HepG2 (cell line): ENCODE data around the gene SNN. TPM values are rescaled to one million over a fixed set of nuclear protein-coding genes. Genes with fewer than 3 reads are reported as not detected.

Experiments
- ATAC-seq: fragments of 200-7000 bp; cut with Tn5 transposase; 3 replicates; pipeline ENCODE4 v1.9.1; 2020; ENCODE audit warnings: mild to moderate bottlenecking, moderate library complexity
- BruUV-seq: library from RNA; stranded (reverse); fragments of 400-500 nt; replicated peaks from 2 replicates; lab custom pipeline; 2021; lab: Mats Ljungman, UMichigan
- CTCF ChIA-PET: fragments of 300-600 bp; formaldehyde crosslinking; extraction: SDS; loops from one replicate; lab custom pipeline; 2021; ENCODE audit warnings: low total read pairs, inconsistent platforms, low intra/inter-chr PET ratio; lab: Yijun Ruan, JAX
- POLR2A ChIA-PET: fragments of 350-600 bp; sonication (Branson Sonifier 250); formaldehyde crosslinking; loops from one replicate; lab custom pipeline; 2020; ENCODE audit warnings: antibody characterized with exemption, inconsistent platforms; lab: Yijun Ruan, JAX
- DNase-seq: peaks from one replicate; pipeline ENCODE4 v3.0.0-alpha.2; 2015; ENCODE audit warnings: low spot score
- FAIRE-seq: peaks from 3 replicates; lab custom pipeline; 2011; peaks lifted over from hg19 to GRCh38; lab: Jason Lieb, UNC
- H2AFZ ChIP-seq: one replicate; pipeline ENCODE4 v1.6.1; 2011; ENCODE audit warnings: low read length, inconsistent platforms
- H3K27ac ChIP-seq: fragments of 300-600 bp; 3 replicates; pipeline ENCODE4 v1.8.0; 2011; ENCODE audit warnings: mixed run types, mild to moderate bottlenecking, mixed read lengths, low read length, inconsistent platforms; ENCODE audit not compliant: insufficient read depth; ENCODE audit errors: extremely low read length
- H3K27me3 ChIP-seq, 2 experiments: fragments of 200-600 bp in 1 of 2; 2 replicates in 1 of 2; 3 replicates in 1 of 2; pipeline versions ENCODE4 v1.6.0 to v1.8.0; 2011; ENCODE audit warnings: low read length in 2 of 2, mild to moderate bottlenecking in 2 of 2, moderate library complexity in 2 of 2, inconsistent platforms in 1 of 2; ENCODE audit not compliant: insufficient read depth in 2 of 2, control insufficient read depth in 1 of 2
- H3K36me3 ChIP-seq, 2 experiments: fragments of 200-600 bp in 1 of 2; replicated peaks in 1 of 2; 2 replicates in 1 of 2; 3 replicates in 1 of 2; pipeline versions ENCODE4 v1.5.1 to v1.8.0; 2011; ENCODE audit warnings: low read length in 2 of 2, inconsistent platforms in 1 of 2; ENCODE audit not compliant: insufficient read depth in 2 of 2, control insufficient read depth in 1 of 2
- H3K4me1 ChIP-seq: 2 replicates; pipeline ENCODE4 v1.5.1; 2012; ENCODE audit warnings: low read length, inconsistent platforms; ENCODE audit not compliant: insufficient read depth
- H3K4me2 ChIP-seq: 2 replicates; pipeline ENCODE4 v1.6.0; 2011; ENCODE audit warnings: low read depth, low read length, inconsistent platforms
- H3K4me3 ChIP-seq, 3 experiments: fragments of 200-600 bp in 1 of 3; sonication (generic), shearing (Covaris generic) in 1 of 3; replicated peaks in 1 of 3; 2 replicates each; pipeline ENCODE4 v1.5.1; 2011 to 2016; ENCODE audit warnings: low read length in 3 of 3, inconsistent platforms in 2 of 3, low read depth in 2 of 3, mild to moderate bottlenecking in 2 of 3, control low read depth in 1 of 3, mixed read lengths in 1 of 3; ENCODE audit not compliant: insufficient read depth in 1 of 3
- H3K79me2 ChIP-seq: one replicate; pipeline ENCODE4 v1.6.1; 2011; ENCODE audit warnings: low read length, inconsistent platforms; ENCODE audit not compliant: insufficient read depth
- H3K9ac ChIP-seq: 2 replicates; pipeline ENCODE4 v1.6.0; 2011; ENCODE audit warnings: mild to moderate bottlenecking, low read depth, low read length, inconsistent platforms; ENCODE audit not compliant: insufficient read depth
- H3K9me3 ChIP-seq: 2 replicates; pipeline ENCODE4 v1.5.1; 2012; ENCODE audit warnings: mild to moderate bottlenecking, low read length
- H4K20me1 ChIP-seq: 2 replicates; pipeline ENCODE4 v1.6.0; 2011; ENCODE audit warnings: inconsistent platforms, mild to moderate bottlenecking, low read length, moderate library complexity; ENCODE audit not compliant: insufficient read depth
- ADNP ChIP-seq: sonication (generic); formaldehyde crosslinking; IDR thresholded peaks from 2 replicates; pipeline ENCODE4 v1.4.0; 2020; ENCODE audit warnings: missing genetic modification reagents
- EED ChIP-seq: sonication (generic); formaldehyde crosslinking; IDR thresholded peaks from 2 replicates; pipeline ENCODE4 v1.5.0; 2020; ENCODE audit warnings: mild to moderate bottlenecking, missing genetic modification reagents
- JDP2 ChIP-seq: sonication (generic); formaldehyde crosslinking; IDR thresholded peaks from 2 replicates; pipeline ENCODE4 v1.8.1; 2022; ENCODE audit warnings: missing genetic modification reagents, borderline replicate concordance
- MAZ ChIP-seq, 2 experiments: sonication (generic) in 1 of 2; formaldehyde crosslinking in 1 of 2; IDR thresholded peaks; 2 replicates each; pipeline versions ENCODE4 v1.5.0 to v1.6.1; 2012 to 2020; ENCODE audit warnings: low read depth in 2 of 2, mild to moderate bottlenecking in 2 of 2, borderline replicate concordance in 1 of 2, improper control_type of control experiment in 1 of 2, low read length in 1 of 2, missing genetic modification reagents in 1 of 2, moderate library complexity in 1 of 2
- MED8 ChIP-seq: sonication (generic); formaldehyde crosslinking; IDR thresholded peaks from 2 replicates; pipeline ENCODE4 v1.8.1; 2023; ENCODE audit warnings: mild to moderate bottlenecking, missing genetic modification reagents; ENCODE audit not compliant: insufficient replicate concordance
- MEIS1 ChIP-seq: sonication (generic); formaldehyde crosslinking; IDR thresholded peaks from 2 replicates; pipeline ENCODE4 v1.9.0; 2021; ENCODE audit warnings: mild to moderate bottlenecking, missing genetic modification reagents, moderate library complexity, borderline replicate concordance
- SAFB2 ChIP-seq: sonication (generic); formaldehyde crosslinking; IDR thresholded peaks from 2 replicates; pipeline ENCODE4 v1.5.1; 2020; ENCODE audit warnings: missing genetic modification reagents, low read depth, mild to moderate bottlenecking, borderline replicate concordance
- SMAD1 ChIP-seq: sonication (generic); formaldehyde crosslinking; IDR thresholded peaks from 2 replicates; pipeline ENCODE4 v1.4.0; 2020; ENCODE audit warnings: missing genetic modification reagents, low read depth, mild to moderate bottlenecking, borderline replicate concordance
- ZNF234 ChIP-seq: sonication (generic); formaldehyde crosslinking; conservative IDR thresholded peaks from 2 replicates; pipeline ENCODE4 v1.5.1; 2020; ENCODE audit warnings: mild to moderate bottlenecking, missing genetic modification reagents
- ZNF256 ChIP-seq: sonication (generic); formaldehyde crosslinking; conservative IDR thresholded peaks from 2 replicates; pipeline ENCODE4 v1.4.0; 2020; ENCODE audit warnings: missing genetic modification reagents
- ZNF503 ChIP-seq: sonication (generic); formaldehyde crosslinking; IDR thresholded peaks from 2 replicates; pipeline ENCODE4 v1.4.0; 2020; ENCODE audit warnings: missing genetic modification reagents
- ZNF761 ChIP-seq: sonication (generic); formaldehyde crosslinking; conservative IDR thresholded peaks from 2 replicates; pipeline ENCODE4 v1.4.0; 2020; ENCODE audit warnings: mild to moderate bottlenecking, missing genetic modification reagents
- ZSCAN20 ChIP-seq: sonication (generic); formaldehyde crosslinking; IDR thresholded peaks from 2 replicates; pipeline ENCODE4 v1.4.0; 2020; ENCODE audit warnings: missing genetic modification reagents, mild to moderate bottlenecking, borderline replicate concordance
- WGBS: methylation state at CpG from one replicate; pipeline ENCODE4 v1.1.6; 2017; ENCODE audit warnings: low lambda C conversion rate; 5-methylcytosine and 5-hydroxymethylcytosine counted together
- in situ Hi-C: cut with HindIII; loops from 2 replicates; pipeline ENCODE4 v1.10.0; 2017; ENCODE audit warnings: low pct_unique_long_range_greater_than_20kb; ENCODE audit not compliant: extremely low pct_ligation_motif_present
- intact Hi-C: fragments of 100-400 bp; cut with micrococcal nuclease; formaldehyde crosslinking; loops from one replicate; pipeline ENCODE4 v1.10.0; 2022; ENCODE audit not compliant: unreplicated experiment
- polyA plus RNA-seq, 8 experiments: library from polyadenylated mRNA; depleted of rRNA in 3 of 8; stranded (reverse) in 7 of 8; unstranded in 1 of 8; fragments of >200 nt; fragmentation: Illumina TruSeq in 4 of 8; extraction: Trizol in 4 of 8; gene quantifications; 2 replicates each; pipeline versions ENCODE4 v1.2.1 to v1.2.3, GENCODE V29; 2011 to 2016; ENCODE audit warnings: low read depth in 4 of 8, missing spikeins in 1 of 8, mixed read lengths in 1 of 8; ENCODE audit not compliant: insufficient read depth in 1 of 8
- total RNA-seq, 5 experiments: library from RNA; depleted of rRNA; stranded (reverse); fragments of >200 nt; fragmentation: Illumina TruSeq; extraction: Trizol; gene quantifications; 2 replicates each; pipeline ENCODE4 v1.2.3, GENCODE V29; 2016; ENCODE audit warnings: low read depth in 1 of 5
- TF ChIP-seq, protein P1 (sequence below): sonication (generic); formaldehyde crosslinking; IDR thresholded peaks from 2 replicates; pipeline ENCODE4 v1.5.0; 2020; ENCODE audit warnings: mild to moderate bottlenecking, missing genetic modification reagents
- TF ChIP-seq, protein P2 (sequence below): sonication (generic); formaldehyde crosslinking; IDR thresholded peaks from 2 replicates; pipeline ENCODE4 v1.5.1; 2020; ENCODE audit warnings: mild to moderate bottlenecking, moderate library complexity, missing genetic modification reagents

Gene SNN
- total and polyA plus RNA-seq, 2 of the 13 experiments (the other 11 are each of a cell fraction or from before 2014, with no cell fraction given) = 5.2 to 8.4 TPM

DNA sequence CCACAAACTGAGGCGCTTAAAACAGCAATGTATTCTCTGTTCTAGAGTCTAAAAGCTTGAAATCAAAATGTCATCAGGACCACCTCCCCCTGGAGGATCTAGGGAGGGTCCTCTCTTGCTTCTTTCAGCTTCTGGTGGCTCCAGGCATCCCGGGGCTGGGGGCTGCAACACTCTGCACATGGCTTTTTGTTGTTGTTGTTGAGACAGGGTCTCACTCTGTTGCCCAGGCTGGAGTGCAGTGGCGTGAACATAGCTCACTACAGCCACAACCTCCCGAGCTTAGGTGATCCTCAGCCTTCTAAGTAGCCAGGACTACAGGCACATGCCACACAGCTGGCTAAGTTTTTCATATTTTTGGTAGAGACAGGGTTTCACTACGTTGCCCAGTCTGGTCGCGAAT is 37.0 kb upstream of the SNN start:
- POLR2A ChIA-PET = interaction anchor here (0.9 to 2.5 kb wide), 6 partner anchors 9 to 112 kb away, joined by 3 to 10 read pairs (median 6); partner anchors contain the start of genes LITAF and TXNDC11
- no peaks in the 10 kb centered on the region for H3K36me3 ChIP-seq
- ATAC-seq = no peak
- no peaks in the 10 kb centered on the region for H4K20me1 ChIP-seq
- H3K27me3 ChIP-seq = peaks cover 0 to 12% of the 10 kb centered on the region in 2 experiments; a peak in 2 of 5 replicates
- peaks cover 67% of the 10 kb centered on the region for H3K4me1 ChIP-seq
- no peak overlapping the region for H3K27ac ChIP-seq
- intact Hi-C loops = loop anchor here (2.0 kb wide), 1 partner anchor 36 kb away; no protein-coding TSS in a partner anchor
- WGBS = 67% methylated on average over 7 of the region's 7 CpGs
- H3K9me3 ChIP-seq = no peaks in the 10 kb centered on the region
- H2AFZ ChIP-seq = no peak overlapping the region
- no peak for DNase-seq
- no peak overlapping the region for H3K4me3 ChIP-seq
- in situ Hi-C loops = no loop called here
- BruUV-seq = no TSS peak
- no peak for FAIRE-seq
- CTCF ChIA-PET = no interaction called here
- no peak overlapping the region for H3K9ac ChIP-seq
- peak overlapping the region; percentile 67 for H3K4me2 ChIP-seq
- no peaks in the 10 kb centered on the region for H3K79me2 ChIP-seq
- TF ChIP-seq JDP2 (CRISPR knock-in tag) (no peak), EED (CRISPR knock-in tag) (no peak), MAZ (IDR thresholded peaks at IDR 0.05; ENCODE audit: borderline replicate concordance, low read depth, low read length) (no peak), MAZ (CRISPR knock-in tag; IDR thresholded peaks at IDR 0.05; ENCODE audit: low read depth) (0 out of 2 replicates have a peak, but pooled peaks have one; percentile 14), SMAD1 (CRISPR knock-in tag) (no peak), ADNP (no peak), ZNF761 (CRISPR knock-in tag) (0 out of 2 replicates have a peak, but pooled peaks have one; percentile 11), ZNF234 (CRISPR knock-in tag) (0 out of 2 replicates have a peak, but pooled peaks have one; percentile 22), ZSCAN20 (CRISPR knock-in tag) (no peak), ZNF503 (CRISPR knock-in tag) (no peak), ZNF256 (no peak), SAFB2 (CRISPR knock-in tag) (no peak), MEIS1 (CRISPR knock-in tag) (no peak), MED8 (CRISPR knock-in tag) (no peak)
- TF ChIP-seq, protein P1, sequence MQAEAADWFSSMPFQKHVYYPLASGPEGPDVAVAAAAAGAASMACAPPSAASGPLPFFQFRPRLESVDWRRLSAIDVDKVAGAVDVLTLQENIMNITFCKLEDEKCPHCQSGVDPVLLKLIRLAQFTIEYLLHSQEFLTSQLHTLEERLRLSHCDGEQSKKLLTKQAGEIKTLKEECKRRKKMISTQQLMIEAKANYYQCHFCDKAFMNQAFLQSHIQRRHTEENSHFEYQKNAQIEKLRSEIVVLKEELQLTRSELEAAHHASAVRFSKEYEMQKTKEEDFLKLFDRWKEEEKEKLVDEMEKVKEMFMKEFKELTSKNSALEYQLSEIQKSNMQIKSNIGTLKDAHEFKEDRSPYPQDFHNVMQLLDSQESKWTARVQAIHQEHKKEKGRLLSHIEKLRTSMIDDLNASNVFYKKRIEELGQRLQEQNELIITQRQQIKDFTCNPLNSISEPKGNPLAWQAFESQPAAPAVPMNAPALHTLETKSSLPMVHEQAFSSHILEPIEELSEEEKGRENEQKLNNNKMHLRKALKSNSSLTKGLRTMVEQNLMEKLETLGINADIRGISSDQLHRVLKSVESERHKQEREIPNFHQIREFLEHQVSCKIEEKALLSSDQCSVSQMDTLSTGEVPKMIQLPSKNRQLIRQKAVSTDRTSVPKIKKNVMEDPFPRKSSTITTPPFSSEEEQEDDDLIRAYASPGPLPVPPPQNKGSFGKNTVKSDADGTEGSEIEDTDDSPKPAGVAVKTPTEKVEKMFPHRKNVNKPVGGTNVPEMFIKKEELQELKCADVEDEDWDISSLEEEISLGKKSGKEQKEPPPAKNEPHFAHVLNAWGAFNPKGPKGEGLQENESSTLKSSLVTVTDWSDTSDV (CRISPR knock-in tag) = 0 out of 2 replicates have a peak, but pooled peaks have one; percentile 55
- TF ChIP-seq, protein P2, sequence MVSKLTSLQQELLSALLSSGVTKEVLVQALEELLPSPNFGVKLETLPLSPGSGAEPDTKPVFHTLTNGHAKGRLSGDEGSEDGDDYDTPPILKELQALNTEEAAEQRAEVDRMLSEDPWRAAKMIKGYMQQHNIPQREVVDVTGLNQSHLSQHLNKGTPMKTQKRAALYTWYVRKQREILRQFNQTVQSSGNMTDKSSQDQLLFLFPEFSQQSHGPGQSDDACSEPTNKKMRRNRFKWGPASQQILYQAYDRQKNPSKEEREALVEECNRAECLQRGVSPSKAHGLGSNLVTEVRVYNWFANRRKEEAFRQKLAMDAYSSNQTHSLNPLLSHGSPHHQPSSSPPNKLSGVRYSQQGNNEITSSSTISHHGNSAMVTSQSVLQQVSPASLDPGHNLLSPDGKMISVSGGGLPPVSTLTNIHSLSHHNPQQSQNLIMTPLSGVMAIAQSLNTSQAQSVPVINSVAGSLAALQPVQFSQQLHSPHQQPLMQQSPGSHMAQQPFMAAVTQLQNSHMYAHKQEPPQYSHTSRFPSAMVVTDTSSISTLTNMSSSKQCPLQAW (CRISPR knock-in tag) = peak; percentile 67; the same call in 1 of the 2 replicates
